Kidney epithelial cell (primary cell): Measurements from ENCODE around the gene OLIG3. TPM values are rescaled to one million over a fixed set of nuclear protein-coding genes. Genes with fewer than 3 reads are reported as not detected.

ENCODE experiments used
- DNase-seq: peaks from one replicate; pipeline ENCODE4 v3.0.0-alpha.2; 2010; ENCODE audit warnings: low read depth
- H3K27me3 ChIP-seq: 2 replicates; pipeline ENCODE4 v1.6.0; 2011; ENCODE audit warnings: low read length; ENCODE audit not compliant: control insufficient read depth, insufficient read depth
- H3K36me3 ChIP-seq: 2 replicates; pipeline ENCODE4 v1.5.1; 2011; ENCODE audit warnings: low read length; ENCODE audit not compliant: control insufficient read depth, insufficient read depth
- H3K4me3 ChIP-seq: 2 replicates; pipeline ENCODE4 v1.5.1; 2011; ENCODE audit warnings: low read depth, mild to moderate bottlenecking, control low read depth, low read length
- CTCF ChIP-seq: IDR thresholded peaks from 2 replicates; pipeline ENCODE4 v1.5.1; 2011; ENCODE audit warnings: mild to moderate bottlenecking, moderate library complexity, low read length, control low read depth, inconsistent platforms; ENCODE audit not compliant: insufficient read depth, poor library complexity, severe bottlenecking
- total RNA-seq: library from RNA; depleted of rRNA; stranded (reverse); fragments of >200 nt; gene quantifications from 2 replicates; pipeline ENCODE4 v1.2.3, GENCODE V29; 2015

OLIG3 gene
- total RNA-seq, 1 donor from 2014 or later, result not detected

- no peaks in the 10 kb centered on the region for H3K36me3 ChIP-seq
- no peak for TF ChIP-seq CTCF
- H3K27me3 ChIP-seq, result peaks cover 51% of the 10 kb centered on the region
- no peak for DNase-seq
- no peak overlapping the region for H3K4me3 ChIP-seq
These were observed 4.4 kb upstream of the OLIG3 start for GRCh38 chr6:137498481-137499190.

- DNase-seq, result no peak
- no peak for TF ChIP-seq CTCF
- H3K4me3 ChIP-seq, result no peak overlapping the region
- no peaks in the 10 kb centered on the region for H3K36me3 ChIP-seq
- H3K27me3 ChIP-seq, result peaks cover 58% of the 10 kb centered on the region
These were observed 3.7 kb upstream of the OLIG3 start for GRCh38 chr6:137497721-137498463.

DNA sequence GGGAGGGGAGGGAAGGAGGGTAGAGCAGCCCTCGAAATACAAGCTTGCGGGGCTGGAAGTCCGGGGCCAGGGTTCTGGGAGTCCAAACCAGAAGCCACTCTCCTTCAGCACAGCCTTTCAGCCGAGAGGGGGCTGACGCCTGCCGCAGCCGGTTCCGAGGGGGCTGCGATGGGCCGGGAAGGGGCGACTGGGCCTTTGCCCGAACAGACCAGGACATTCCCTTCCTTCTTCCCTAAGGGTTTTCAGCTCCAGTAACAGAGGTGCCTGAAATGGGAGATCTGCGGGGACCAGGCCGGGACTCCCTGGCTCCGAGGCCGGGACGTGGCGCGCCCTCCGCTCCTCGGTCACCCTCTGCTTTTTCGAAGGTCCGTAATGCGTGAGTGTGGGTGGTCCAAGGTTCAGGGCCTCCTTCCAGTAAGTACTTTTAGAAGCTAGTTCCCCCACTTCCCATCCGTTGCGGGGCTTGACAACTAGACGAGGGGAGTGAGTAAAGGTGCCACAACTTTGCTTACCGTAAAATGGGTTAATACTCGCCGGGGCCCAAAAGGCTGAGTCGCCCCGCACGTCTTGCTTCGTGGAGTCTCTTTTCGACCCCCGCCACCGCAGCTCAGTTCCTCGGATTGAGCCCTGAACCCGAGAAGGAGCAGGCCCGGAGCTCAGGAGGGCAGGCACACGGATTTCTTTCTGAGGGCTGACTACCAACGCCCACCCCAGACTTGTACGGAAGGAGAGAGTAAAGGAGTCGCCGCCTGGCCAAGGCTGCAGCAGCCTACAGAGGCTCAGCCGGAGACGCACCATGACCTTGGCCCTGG is 2.9 kb upstream of the OLIG3 start:
- H3K4me3 ChIP-seq, result no peak overlapping the region
- no peak for TF ChIP-seq CTCF
- peaks cover 66% of the 10 kb centered on the region for H3K27me3 ChIP-seq

GRCh38 chr6:137496368-137496767 is 2.2 kb upstream of the OLIG3 start:
- Histone ChIP-seq H3K4me3 (no peak overlapping the region), H3K36me3 (no peaks in the 10 kb centered on the region), H3K27me3 (peaks cover 71% of the 10 kb centered on the region)
- no peak for TF ChIP-seq CTCF
- DNase-seq, result no peak

More for the DNA sequence above, 2.9 kb upstream of the OLIG3 start:
- H3K36me3 ChIP-seq, result no peaks in the 10 kb centered on the region
- no peak for DNase-seq

DNA sequence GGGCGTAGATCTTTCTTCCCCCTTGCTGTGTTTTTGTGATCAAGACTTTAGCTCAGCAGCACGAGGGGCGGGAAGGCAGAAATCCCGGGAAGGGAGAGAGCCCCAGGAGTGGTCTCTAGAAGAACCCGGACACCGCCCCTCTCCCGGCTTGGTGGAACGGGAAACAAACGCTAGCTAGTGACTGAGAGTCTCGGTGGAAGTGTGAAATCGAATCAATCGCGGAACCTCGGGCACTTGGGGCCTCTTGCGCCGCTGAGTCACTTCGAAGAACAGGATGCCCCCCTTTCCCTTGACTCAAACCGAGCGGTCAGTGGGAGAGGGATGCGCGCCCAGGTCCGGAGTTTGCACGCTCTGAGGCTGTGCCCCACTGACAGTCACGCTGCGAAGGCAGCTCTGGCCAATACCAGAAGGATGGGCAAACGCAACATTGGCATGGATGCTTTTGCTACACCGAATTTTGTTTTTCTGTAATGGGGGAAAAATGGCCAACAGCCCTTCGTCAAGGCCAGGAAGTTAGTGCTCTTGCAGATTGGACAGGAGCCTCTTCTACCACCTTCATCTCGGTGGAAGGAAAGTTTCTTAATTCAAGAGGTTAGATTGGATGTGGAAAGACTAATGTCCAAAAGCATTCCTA is 1.6 kb upstream of the OLIG3 start:
- DNase-seq, result no peak

More for the DNA sequence above, 1.6 kb upstream of the OLIG3 start:
- no peaks in the 10 kb centered on the region for H3K36me3 ChIP-seq
- H3K27me3 ChIP-seq, result peaks cover 77% of the 10 kb centered on the region
- H3K4me3 ChIP-seq, result no peak overlapping the region
- TF ChIP-seq CTCF, result no peak
